ENCODE measurements around the gene SIAE. TPM values are rescaled to one million over a fixed set of nuclear protein-coding genes. Genes with fewer than 3 reads are reported as not detected.

The SIAE gene
- total and polyA plus RNA-seq, 10 of the 15 experiments (the other 5 are each of a cell fraction or from before 2014, with no cell fraction given): 0.93 to 6.9 (median 4.2) TPM

- no TSS peak for BruUV-seq (replicated peaks)
- Histone ChIP-seq H3K4me1 (ENCODE audit: control insufficient read depth, insufficient read depth, low read length) (no peaks in the 10 kb centered on the region), H3K79me2 (ENCODE audit: control insufficient read depth, insufficient read depth, low read length) (no peaks in the 10 kb centered on the region), H3K27me3 (replicated peaks in 1 of 2; ENCODE audit: control insufficient read depth in 2 of 2, insufficient read depth in 2 of 2, low read length in 1 of 2) (no peaks in the 10 kb centered on the region), H3K9me3 (replicated peaks; ENCODE audit: control insufficient read depth, insufficient read depth, low read length) (no peaks in the 10 kb centered on the region), H3K36me3 (ENCODE audit: control insufficient read depth in 2 of 2, insufficient read depth in 2 of 2, low read length in 1 of 2) (no peaks in the 10 kb centered on the region), H3K4me2 (ENCODE audit: control insufficient read depth, insufficient read depth) (no peak overlapping the region), H4K20me1 (ENCODE audit: control insufficient read depth, insufficient read depth) (no peaks in the 10 kb centered on the region), H3K27ac (ENCODE audit: control insufficient read depth, insufficient read depth) (no peak overlapping the region), H2AFZ (ENCODE audit: control insufficient read depth, low read depth, low read length) (no peak overlapping the region), H3K9ac (ENCODE audit: control insufficient read depth, insufficient read depth, low read length) (no peak overlapping the region), H3K4me3 (no peak overlapping the region)
- no peak for TF ChIP-seq ASH2L (IDR thresholded peaks at IDR 0.05; ENCODE audit: borderline replicate concordance, low read depth)
- no peak for TF ChIP-seq ZBTB11 (CRISPR knock-in tag; IDR thresholded peaks at IDR 0.05)
- no peak for TF ChIP-seq RFX5 (IDR thresholded peaks at IDR 0.05; ENCODE audit: low read depth, low read length)
- TF ChIP-seq WRNIP1 (IDR thresholded peaks at IDR 0.05; ENCODE audit: borderline replicate concordance, low read depth, low read length): no peak
- no peak for TF ChIP-seq RCOR1 (conservative IDR thresholded peaks at IDR 0.05; ENCODE audit: low read depth, low read length)
- no peak for TF ChIP-seq FOXK2 (IDR thresholded peaks at IDR 0.05)
- TF ChIP-seq E2F4 (IDR thresholded peaks at IDR 0.05; ENCODE audit: low read depth, low read length): no peak
- TF ChIP-seq SKIL (IDR thresholded peaks at IDR 0.05; ENCODE audit: low read depth, poor library complexity, severe bottlenecking): no peak
- TF ChIP-seq TCF7 (IDR thresholded peaks at IDR 0.05; ENCODE audit: borderline replicate concordance): no peak
- TF ChIP-seq POLR2A (IDR thresholded peaks at IDR 0.05; ENCODE audit: low read depth, low read length): no peak
- TF ChIP-seq KLF5 (IDR thresholded peaks at IDR 0.05; ENCODE audit: partially characterized antibody): no peak
- TF ChIP-seq PKNOX1 (IDR thresholded peaks at IDR 0.05): no peak
- TF ChIP-seq ZSCAN29 (IDR thresholded peaks at IDR 0.05): no peak
- POLR2A ChIA-PET: no interaction called here
- DNase-seq (ENCODE audit: low read depth, low spot score) (no peak), FAIRE-seq (no peak), ATAC-seq (no peak)
- CTCF ChIA-PET: interaction anchor here (0.8 to 1.5 kb wide), 4 partner anchors 18 to 176 kb away, joined by 3 to 8 read pairs (median 3); no protein-coding TSS in a partner anchor
- intact Hi-C loops (cut with micrococcal nuclease; ENCODE audit: unreplicated experiment) (no loop called here), in situ Hi-C loops (cut with MboI) (no loop called here)
- WGBS (ENCODE audit: insufficient coverage, insufficient replicate concordance, low lambda C conversion rate, missing lambda C conversion rate): 71% methylated on average over 4 of the region's 4 CpGs
- SMC1A ChIA-PET (ENCODE audit: uncharacterized antibody, unreplicated experiment): interaction anchor here (1.1 to 2.3 kb wide), 3 partner anchors 17 to 102 kb away, joined by 3 to 7 read pairs (median 5); no protein-coding TSS in a partner anchor
- RAD21 ChIA-PET (ENCODE audit: unreplicated experiment): no interaction called here
Observed at GRCh38 chr11:124662106-124662505, 11.4 kb downstream of the SIAE start.
